Endothelial cell (in vitro differentiated cells): ENCODE measurements around the gene LRRC59. TPM values are rescaled to one million over a fixed set of nuclear protein-coding genes. Genes with fewer than 3 reads are reported as not detected.
A peak's percentile ranks its signal among the peaks of the same experiment; 100 is the strongest.

Experiments used
- DNase-seq: peaks from one replicate; pipeline ENCODE4 v3.0.0; 2021; ENCODE audit warnings: low spot score
- H3K27ac Mint-ChIP-seq: one replicate; pipeline ENCODE4 v1.8.0; 2021; ENCODE audit warnings: mixed read lengths, inconsistent platforms; ENCODE audit not compliant: unreplicated experiment
- H3K27me3 Mint-ChIP-seq: one replicate; pipeline ENCODE4 v1.8.0; 2021; ENCODE audit warnings: mild to moderate bottlenecking, moderate library complexity, mixed read lengths, inconsistent platforms; ENCODE audit not compliant: unreplicated experiment
- H3K36me3 Mint-ChIP-seq: one replicate; pipeline ENCODE4 v1.8.0; 2021; ENCODE audit warnings: mild to moderate bottlenecking, low read depth, mixed read lengths, inconsistent platforms; ENCODE audit not compliant: unreplicated experiment
- H3K4me1 Mint-ChIP-seq: one replicate; pipeline ENCODE4 v1.8.0; 2021; ENCODE audit warnings: mild to moderate bottlenecking, mixed read lengths, inconsistent platforms; ENCODE audit not compliant: unreplicated experiment
- H3K4me3 Mint-ChIP-seq: one replicate; pipeline ENCODE4 v1.8.0; 2021; ENCODE audit warnings: mild to moderate bottlenecking, mixed read lengths, inconsistent platforms; ENCODE audit not compliant: unreplicated experiment
- H3K9me3 Mint-ChIP-seq: one replicate; pipeline ENCODE4 v1.8.0; 2021; ENCODE audit warnings: mixed read lengths, inconsistent platforms; ENCODE audit not compliant: unreplicated experiment
- CTCF ChIP-seq: fragments of 200-600 bp; sonication (generic); IDR thresholded peaks from one replicate; pipeline ENCODE4 v1.5.0; 2021; ENCODE audit warnings: antibody characterized with exemption; ENCODE audit not compliant: unreplicated experiment
- total RNA-seq: library from RNA; stranded (reverse); fragmentation: NEBNext Ultra II Directional; extraction: Animal tissue kit (Norgen Biotek cat#: 25700); gene quantifications from one replicate; pipeline ENCODE4 v1.2.1, GENCODE V29; 2021; ENCODE audit not compliant: unreplicated experiment

The LRRC59 gene
- total RNA-seq, 1 donor from 2014 or later: 64.2 TPM

GRCh38 chr17:50365165-50365564, 32.2 kb downstream of the LRRC59 start:
- TF ChIP-seq CTCF: no peak
- Mint-ChIP-seq H3K27ac (no peak overlapping the region), H3K4me3 (no peak overlapping the region), H3K4me1 (peaks cover 5% of the 10 kb centered on the region), H3K9me3 (no peaks in the 10 kb centered on the region), H3K36me3 (peaks cover 12% of the 10 kb centered on the region), H3K27me3 (peaks cover 4% of the 10 kb centered on the region)
- DNase-seq: no peak

DNA sequence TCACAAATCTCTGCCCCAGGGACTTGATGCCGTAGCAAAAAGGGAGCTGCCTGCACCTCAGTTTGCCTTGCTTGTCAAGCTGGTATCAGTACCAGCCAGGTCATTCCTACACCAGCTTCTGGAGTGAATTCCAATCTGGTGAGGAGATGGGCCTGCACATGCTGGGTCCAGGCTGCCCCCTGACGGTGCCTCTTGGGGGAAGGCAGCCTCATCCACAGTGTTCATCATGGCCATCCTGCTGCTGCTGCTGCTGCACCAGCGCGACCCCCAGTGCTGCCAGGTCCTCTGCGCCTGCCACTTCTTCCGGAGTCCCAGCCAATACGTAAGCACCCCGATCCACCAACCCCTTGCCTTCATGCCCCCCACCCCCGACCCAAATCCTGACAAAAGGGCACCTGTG, 32.6 kb downstream of the LRRC59 start:
- peaks cover 5% of the 10 kb centered on the region for H3K4me1 Mint-ChIP-seq
- DNase-seq: no peak
- H3K4me3 Mint-ChIP-seq: no peak overlapping the region
- H3K9me3 Mint-ChIP-seq: no peaks in the 10 kb centered on the region
- no peak overlapping the region for H3K27ac Mint-ChIP-seq
- peaks cover 9% of the 10 kb centered on the region for H3K36me3 Mint-ChIP-seq
- H3K27me3 Mint-ChIP-seq: peaks cover 4% of the 10 kb centered on the region
- no peak for TF ChIP-seq CTCF

- peaks cover 7% of the 10 kb centered on the region for H3K4me1 Mint-ChIP-seq
- TF ChIP-seq CTCF: no peak
- no peak for DNase-seq
- no peaks in the 10 kb centered on the region for H3K9me3 Mint-ChIP-seq
- peak overlapping the region; percentile 15 for H3K27ac Mint-ChIP-seq
- H3K36me3 Mint-ChIP-seq: peaks cover 10% of the 10 kb centered on the region
- no peak overlapping the region for H3K4me3 Mint-ChIP-seq
- H3K27me3 Mint-ChIP-seq: peaks cover 4% of the 10 kb centered on the region
Observed at GRCh38 chr17:50364061-50364458, 33.3 kb downstream of the LRRC59 start.

DNA sequence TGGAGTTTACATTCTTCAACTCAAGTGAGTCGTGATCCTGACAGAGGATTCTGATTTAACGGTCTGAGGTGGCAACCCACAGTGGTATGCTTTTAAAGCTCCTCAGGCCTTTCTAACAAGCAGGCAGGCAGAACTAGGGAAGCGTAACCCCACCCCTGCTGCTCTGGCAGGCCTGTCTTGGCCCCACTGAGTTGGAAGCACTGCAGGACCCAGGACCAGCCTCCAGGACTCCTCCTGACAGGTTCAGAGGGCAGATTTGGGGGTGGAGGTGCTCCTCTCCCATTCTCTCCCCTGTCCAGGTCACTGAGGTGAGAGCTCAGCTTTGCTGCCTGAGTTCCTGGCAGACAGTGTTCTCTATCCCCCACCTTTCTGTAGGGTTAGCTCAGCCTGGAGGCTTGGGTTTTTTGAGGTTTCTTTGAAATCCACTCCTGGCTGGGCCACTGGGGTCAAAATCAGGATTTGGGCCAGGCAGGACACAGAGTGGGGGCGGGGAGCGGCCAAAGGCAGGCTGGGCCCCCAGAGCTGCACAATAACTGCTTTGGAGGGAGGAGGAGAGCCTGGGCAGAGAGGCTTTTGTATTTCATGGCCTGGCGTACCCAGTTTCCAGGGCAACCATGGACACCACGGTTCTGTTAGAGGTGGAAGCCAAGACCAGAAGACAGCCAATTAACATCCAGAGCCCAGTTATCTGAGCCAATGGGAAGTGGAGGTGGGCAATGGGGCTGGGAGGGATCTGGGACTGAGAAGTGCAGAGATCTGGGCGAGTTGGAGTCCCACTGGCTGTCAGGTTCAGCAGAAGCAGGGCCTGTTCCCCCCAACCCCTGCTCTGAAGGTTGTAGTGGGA, 33.9 kb downstream of the LRRC59 start:
- DNase-seq: peak; percentile 60
- peak overlapping the region; percentile 15 for H3K27ac Mint-ChIP-seq
- H3K9me3 Mint-ChIP-seq: no peaks in the 10 kb centered on the region
- H3K27me3 Mint-ChIP-seq: peaks cover 4% of the 10 kb centered on the region
- H3K4me3 Mint-ChIP-seq: no peak overlapping the region
- H3K4me1 Mint-ChIP-seq: peaks cover 9% of the 10 kb centered on the region
- no peak for TF ChIP-seq CTCF
- H3K36me3 Mint-ChIP-seq: peaks cover 10% of the 10 kb centered on the region

DNA sequence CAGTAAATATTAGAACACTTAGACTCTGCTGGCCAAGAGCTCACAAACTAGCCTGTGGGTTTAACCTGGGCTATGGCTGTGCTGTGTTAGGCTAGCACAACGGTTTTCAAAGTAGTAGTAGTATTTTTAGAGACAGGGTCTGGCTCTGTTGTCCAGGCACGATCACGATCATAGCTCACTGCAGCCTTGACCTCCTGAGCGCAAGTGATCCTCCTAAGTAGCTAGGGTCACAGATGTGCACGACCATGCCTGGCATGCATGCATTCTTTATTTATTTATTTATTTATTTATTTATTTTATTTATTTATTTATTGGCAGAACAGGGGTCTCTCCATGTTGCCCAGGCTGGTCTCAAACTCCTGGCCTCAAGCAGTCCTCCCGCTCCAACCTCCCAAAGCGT, 34.7 kb downstream of the LRRC59 start:
- Mint-ChIP-seq H3K4me1 (peaks cover 9% of the 10 kb centered on the region), H3K9me3 (no peaks in the 10 kb centered on the region), H3K4me3 (no peak overlapping the region), H3K27ac (no peak overlapping the region), H3K27me3 (peaks cover 7% of the 10 kb centered on the region), H3K36me3 (peaks cover 6% of the 10 kb centered on the region)
- no peak for DNase-seq
- no peak for TF ChIP-seq CTCF
